ENCODE results near the gene ARHGEF2. TPM values are rescaled to one million over a fixed set of nuclear protein-coding genes. Genes with fewer than 3 reads are reported as not detected.

Gene ARHGEF2
- total and polyA plus RNA-seq, 9 of the 15 experiments (the other 6 are each of a cell fraction or from before 2014, with no cell fraction given): 7.1 to 162 (median 62.2) TPM

DNA sequence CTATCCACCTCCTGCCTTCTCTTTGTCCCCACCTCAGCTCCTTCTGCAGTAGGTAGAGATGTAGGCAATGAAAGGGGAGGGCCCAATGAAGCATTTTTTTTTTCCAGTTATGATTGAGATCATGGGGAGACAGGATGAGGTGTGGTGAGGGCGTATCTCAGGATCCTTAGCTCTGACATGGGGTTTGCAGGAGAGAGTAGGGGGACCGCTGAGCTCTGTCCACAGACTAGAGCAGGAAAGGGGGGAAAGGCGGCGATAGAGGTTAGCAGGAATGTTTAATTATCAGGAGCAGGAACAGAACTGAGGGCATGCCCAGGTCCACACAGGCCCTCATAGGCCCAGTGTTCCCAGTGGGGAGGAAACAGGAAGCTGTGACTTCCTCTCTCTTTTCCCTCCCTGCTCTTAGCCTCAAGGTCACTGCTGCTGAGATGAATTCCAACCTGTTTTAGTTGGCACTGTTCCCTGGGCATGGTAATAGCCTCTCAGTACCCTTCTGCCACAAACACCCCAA is 37.8 kb downstream of the ARHGEF2 start (continued):
- no peak for TF ChIP-seq DIDO1 (tag; IDR thresholded peaks at IDR 0.05; ENCODE audit: low read depth)
- TF ChIP-seq ZNF217 (CRISPR knock-in tag; IDR thresholded peaks at IDR 0.05): no peak
- TF ChIP-seq NFRKB (IDR thresholded peaks at IDR 0.05; ENCODE audit: low read depth): no peak
- TF ChIP-seq, protein P1, sequence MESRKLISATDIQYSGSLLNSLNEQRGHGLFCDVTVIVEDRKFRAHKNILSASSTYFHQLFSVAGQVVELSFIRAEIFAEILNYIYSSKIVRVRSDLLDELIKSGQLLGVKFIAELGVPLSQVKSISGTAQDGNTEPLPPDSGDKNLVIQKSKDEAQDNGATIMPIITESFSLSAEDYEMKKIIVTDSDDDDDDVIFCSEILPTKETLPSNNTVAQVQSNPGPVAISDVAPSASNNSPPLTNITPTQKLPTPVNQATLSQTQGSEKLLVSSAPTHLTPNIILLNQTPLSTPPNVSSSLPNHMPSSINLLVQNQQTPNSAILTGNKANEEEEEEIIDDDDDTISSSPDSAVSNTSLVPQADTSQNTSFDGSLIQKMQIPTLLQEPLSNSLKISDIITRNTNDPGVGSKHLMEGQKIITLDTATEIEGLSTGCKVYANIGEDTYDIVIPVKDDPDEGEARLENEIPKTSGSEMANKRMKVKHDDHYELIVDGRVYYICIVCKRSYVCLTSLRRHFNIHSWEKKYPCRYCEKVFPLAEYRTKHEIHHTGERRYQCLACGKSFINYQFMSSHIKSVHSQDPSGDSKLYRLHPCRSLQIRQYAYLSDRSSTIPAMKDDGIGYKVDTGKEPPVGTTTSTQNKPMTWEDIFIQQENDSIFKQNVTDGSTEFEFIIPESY (CRISPR knock-in tag; IDR thresholded peaks at IDR 0.05): no peak
- no peak for TF ChIP-seq HLTF (IDR thresholded peaks at IDR 0.05)
- TF ChIP-seq, protein P2, sequence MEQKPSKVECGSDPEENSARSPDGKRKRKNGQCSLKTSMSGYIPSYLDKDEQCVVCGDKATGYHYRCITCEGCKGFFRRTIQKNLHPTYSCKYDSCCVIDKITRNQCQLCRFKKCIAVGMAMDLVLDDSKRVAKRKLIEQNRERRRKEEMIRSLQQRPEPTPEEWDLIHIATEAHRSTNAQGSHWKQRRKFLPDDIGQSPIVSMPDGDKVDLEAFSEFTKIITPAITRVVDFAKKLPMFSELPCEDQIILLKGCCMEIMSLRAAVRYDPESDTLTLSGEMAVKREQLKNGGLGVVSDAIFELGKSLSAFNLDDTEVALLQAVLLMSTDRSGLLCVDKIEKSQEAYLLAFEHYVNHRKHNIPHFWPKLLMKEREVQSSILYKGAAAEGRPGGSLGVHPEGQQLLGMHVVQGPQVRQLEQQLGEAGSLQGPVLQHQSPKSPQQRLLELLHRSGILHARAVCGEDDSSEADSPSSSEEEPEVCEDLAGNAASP (IDR thresholded peaks at IDR 0.05): no peak
- TF ChIP-seq ZNF311 (CRISPR knock-in tag; IDR thresholded peaks at IDR 0.05): no peak
- TF ChIP-seq PHTF2 (CRISPR knock-in tag; IDR thresholded peaks at IDR 0.05): no peak
- no peak for TF ChIP-seq MIER1 (IDR thresholded peaks at IDR 0.05; ENCODE audit: low read depth)
- TF ChIP-seq, protein P3, sequence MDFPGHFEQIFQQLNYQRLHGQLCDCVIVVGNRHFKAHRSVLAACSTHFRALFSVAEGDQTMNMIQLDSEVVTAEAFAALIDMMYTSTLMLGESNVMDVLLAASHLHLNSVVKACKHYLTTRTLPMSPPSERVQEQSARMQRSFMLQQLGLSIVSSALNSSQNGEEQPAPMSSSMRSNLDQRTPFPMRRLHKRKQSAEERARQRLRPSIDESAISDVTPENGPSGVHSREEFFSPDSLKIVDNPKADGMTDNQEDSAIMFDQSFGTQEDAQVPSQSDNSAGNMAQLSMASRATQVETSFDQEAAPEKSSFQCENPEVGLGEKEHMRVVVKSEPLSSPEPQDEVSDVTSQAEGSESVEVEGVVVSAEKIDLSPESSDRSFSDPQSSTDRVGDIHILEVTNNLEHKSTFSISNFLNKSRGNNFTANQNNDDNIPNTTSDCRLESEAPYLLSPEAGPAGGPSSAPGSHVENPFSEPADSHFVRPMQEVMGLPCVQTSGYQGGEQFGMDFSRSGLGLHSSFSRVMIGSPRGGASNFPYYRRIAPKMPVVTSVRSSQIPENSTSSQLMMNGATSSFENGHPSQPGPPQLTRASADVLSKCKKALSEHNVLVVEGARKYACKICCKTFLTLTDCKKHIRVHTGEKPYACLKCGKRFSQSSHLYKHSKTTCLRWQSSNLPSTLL (IDR thresholded peaks at IDR 0.05): no peak
- peak; percentile 68 for TF ChIP-seq SMAD4 (CRISPR knock-in tag; conservative IDR thresholded peaks at IDR 0.05)
- TF ChIP-seq ZNF263 (CRISPR knock-in tag; IDR thresholded peaks at IDR 0.05; ENCODE audit: borderline replicate concordance): no peak
- TF ChIP-seq, protein P4, sequence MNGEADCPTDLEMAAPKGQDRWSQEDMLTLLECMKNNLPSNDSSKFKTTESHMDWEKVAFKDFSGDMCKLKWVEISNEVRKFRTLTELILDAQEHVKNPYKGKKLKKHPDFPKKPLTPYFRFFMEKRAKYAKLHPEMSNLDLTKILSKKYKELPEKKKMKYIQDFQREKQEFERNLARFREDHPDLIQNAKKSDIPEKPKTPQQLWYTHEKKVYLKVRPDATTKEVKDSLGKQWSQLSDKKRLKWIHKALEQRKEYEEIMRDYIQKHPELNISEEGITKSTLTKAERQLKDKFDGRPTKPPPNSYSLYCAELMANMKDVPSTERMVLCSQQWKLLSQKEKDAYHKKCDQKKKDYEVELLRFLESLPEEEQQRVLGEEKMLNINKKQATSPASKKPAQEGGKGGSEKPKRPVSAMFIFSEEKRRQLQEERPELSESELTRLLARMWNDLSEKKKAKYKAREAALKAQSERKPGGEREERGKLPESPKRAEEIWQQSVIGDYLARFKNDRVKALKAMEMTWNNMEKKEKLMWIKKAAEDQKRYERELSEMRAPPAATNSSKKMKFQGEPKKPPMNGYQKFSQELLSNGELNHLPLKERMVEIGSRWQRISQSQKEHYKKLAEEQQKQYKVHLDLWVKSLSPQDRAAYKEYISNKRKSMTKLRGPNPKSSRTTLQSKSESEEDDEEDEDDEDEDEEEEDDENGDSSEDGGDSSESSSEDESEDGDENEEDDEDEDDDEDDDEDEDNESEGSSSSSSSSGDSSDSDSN (IDR thresholded peaks at IDR 0.05; ENCODE audit: borderline replicate concordance in 1 of 2, low read depth in 2 of 2, low read length in 2 of 2): no peak
- TF ChIP-seq ZNF232 (CRISPR knock-in tag; IDR thresholded peaks at IDR 0.05): no peak
- TF ChIP-seq, protein P5, sequence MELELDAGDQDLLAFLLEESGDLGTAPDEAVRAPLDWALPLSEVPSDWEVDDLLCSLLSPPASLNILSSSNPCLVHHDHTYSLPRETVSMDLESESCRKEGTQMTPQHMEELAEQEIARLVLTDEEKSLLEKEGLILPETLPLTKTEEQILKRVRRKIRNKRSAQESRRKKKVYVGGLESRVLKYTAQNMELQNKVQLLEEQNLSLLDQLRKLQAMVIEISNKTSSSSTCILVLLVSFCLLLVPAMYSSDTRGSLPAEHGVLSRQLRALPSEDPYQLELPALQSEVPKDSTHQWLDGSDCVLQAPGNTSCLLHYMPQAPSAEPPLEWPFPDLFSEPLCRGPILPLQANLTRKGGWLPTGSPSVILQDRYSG (tag; conservative IDR thresholded peaks at IDR 0.05; ENCODE audit: low read depth): 0 out of 2 replicates have a peak, but pooled peaks have one; percentile 27
- peak; percentile 58; the same call in 1 of the 2 replicates for TF ChIP-seq BACH1 (tag; IDR thresholded peaks at IDR 0.05)
- no peak for TF ChIP-seq MEF2A (IDR thresholded peaks at IDR 0.05; ENCODE audit: control insufficient read depth, low read depth, low read length)
- TF ChIP-seq NFXL1 (CRISPR knock-in tag; IDR thresholded peaks at IDR 0.05): 0 out of 2 replicates have a peak, but pooled peaks have one; percentile 10
- no peak for TF ChIP-seq STAT5A (IDR thresholded peaks at IDR 0.05; ENCODE audit: borderline replicate concordance, low read length)
- no peak for TF ChIP-seq ZNF184 (CRISPR knock-in tag; IDR thresholded peaks at IDR 0.05)
- no peak for TF ChIP-seq RBM17 (IDR thresholded peaks at IDR 0.05; ENCODE audit: borderline replicate concordance, low read depth, low read length)

Data from K562 (cell line).